A673 (cell line): ENCODE data around the gene NCAN. TPM values are rescaled to one million over a fixed set of nuclear protein-coding genes. Genes with fewer than 3 reads are reported as not detected.

Experiments
- BruUV-seq: library from RNA; stranded (reverse); fragments of 400-500 nt; replicated peaks from 2 replicates; lab custom pipeline; 2021; lab: Mats Ljungman, UMichigan
- CTCF ChIA-PET: fragments of 300-600 bp; sonication (Branson Sonifier 250); formaldehyde crosslinking; loops from one replicate; lab custom pipeline; 2022; ENCODE audit warnings: antibody characterized with exemption; lab: Charles Lee
- POLR2A ChIA-PET: fragments of 300-600 bp; sonication (Branson Sonifier 250); formaldehyde crosslinking; loops from one replicate; lab custom pipeline; 2022; ENCODE audit warnings: antibody characterized with exemption; ENCODE audit not compliant: low non-redundant PET; lab: Charles Lee
- DNase-seq: peaks from one replicate; pipeline ENCODE4 v3.0.0-alpha.2; 2015; ENCODE audit warnings: low spot score
- H3K27ac ChIP-seq: fragments of 200-600 bp; sonication (generic); 2 replicates; pipeline ENCODE4 v1.5.1; 2016; ENCODE audit warnings: mixed run types, low read depth, mild to moderate bottlenecking, mixed read lengths, antibody characterized with exemption, low read length; ENCODE audit not compliant: poor library complexity, severe bottlenecking
- H3K27me3 ChIP-seq: fragments of 200-600 bp; sonication (generic); replicated peaks from 2 replicates; pipeline ENCODE4 v1.6.1; 2017; ENCODE audit warnings: mixed run types, low read depth, mild to moderate bottlenecking, mixed read lengths, antibody characterized with exemption, low read length; ENCODE audit not compliant: insufficient read depth, poor library complexity
- H3K36me3 ChIP-seq: fragments of 200-600 bp; sonication (generic); 2 replicates; pipeline ENCODE4 v1.6.1; 2016; ENCODE audit warnings: mixed run types, mild to moderate bottlenecking, mixed read lengths, antibody characterized with exemption, low read length; ENCODE audit not compliant: insufficient read depth, poor library complexity, severe bottlenecking
- H3K4me1 ChIP-seq: fragments of 200-600 bp; sonication (generic); 2 replicates; pipeline ENCODE4 v1.6.1; 2017; ENCODE audit warnings: mixed run types, mild to moderate bottlenecking, mixed read lengths, antibody characterized with exemption, low read length; ENCODE audit not compliant: insufficient read depth, poor library complexity, severe bottlenecking
- H3K4me3 ChIP-seq: fragments of 200-600 bp; sonication (generic); 2 replicates; pipeline ENCODE4 v1.5.1; 2016; ENCODE audit warnings: low read depth, mixed run types, mild to moderate bottlenecking, mixed read lengths, low read length; ENCODE audit not compliant: poor library complexity, severe bottlenecking
- H3K9me3 ChIP-seq: fragments of 200-600 bp; sonication (generic); 2 replicates; pipeline ENCODE4 v1.6.1; 2016; ENCODE audit warnings: mixed run types, low read depth, mild to moderate bottlenecking, mixed read lengths, antibody characterized with exemption, low read length; ENCODE audit not compliant: poor library complexity, severe bottlenecking
- EZH2 ChIP-seq: fragments of 200-600 bp; sonication (generic); IDR thresholded peaks from 2 replicates; pipeline ENCODE4 v1.6.1; 2017; ENCODE audit warnings: borderline replicate concordance, low read depth, mild to moderate bottlenecking, mixed read lengths, antibody characterized with exemption, low read length; ENCODE audit not compliant: poor library complexity, severe bottlenecking
- intact Hi-C: fragments of 100-400 bp; cut with micrococcal nuclease; formaldehyde crosslinking; loops from one replicate; pipeline ENCODE4 v1.10.0; 2022; ENCODE audit not compliant: unreplicated experiment
- total RNA-seq: library from RNA; stranded (reverse); gene quantifications from 2 replicates; pipeline ENCODE4 v1.2.3, GENCODE V29; 2021
- TF ChIP-seq, protein P1 (sequence below): fragments of 300-800, 200-600 bp; sonication (generic); conservative IDR thresholded peaks from 2 replicates; pipeline ENCODE4 v1.5.1; 2017; ENCODE audit warnings: low read depth, mild to moderate bottlenecking, antibody characterized with exemption, low read length, moderate library complexity, mixed read lengths

The NCAN gene
- total RNA-seq, 1 experiment from 2014 or later = not detected

GRCh38 chr19:19285686-19286085, 73.9 kb downstream of the NCAN start:
- TF ChIP-seq, protein P1, sequence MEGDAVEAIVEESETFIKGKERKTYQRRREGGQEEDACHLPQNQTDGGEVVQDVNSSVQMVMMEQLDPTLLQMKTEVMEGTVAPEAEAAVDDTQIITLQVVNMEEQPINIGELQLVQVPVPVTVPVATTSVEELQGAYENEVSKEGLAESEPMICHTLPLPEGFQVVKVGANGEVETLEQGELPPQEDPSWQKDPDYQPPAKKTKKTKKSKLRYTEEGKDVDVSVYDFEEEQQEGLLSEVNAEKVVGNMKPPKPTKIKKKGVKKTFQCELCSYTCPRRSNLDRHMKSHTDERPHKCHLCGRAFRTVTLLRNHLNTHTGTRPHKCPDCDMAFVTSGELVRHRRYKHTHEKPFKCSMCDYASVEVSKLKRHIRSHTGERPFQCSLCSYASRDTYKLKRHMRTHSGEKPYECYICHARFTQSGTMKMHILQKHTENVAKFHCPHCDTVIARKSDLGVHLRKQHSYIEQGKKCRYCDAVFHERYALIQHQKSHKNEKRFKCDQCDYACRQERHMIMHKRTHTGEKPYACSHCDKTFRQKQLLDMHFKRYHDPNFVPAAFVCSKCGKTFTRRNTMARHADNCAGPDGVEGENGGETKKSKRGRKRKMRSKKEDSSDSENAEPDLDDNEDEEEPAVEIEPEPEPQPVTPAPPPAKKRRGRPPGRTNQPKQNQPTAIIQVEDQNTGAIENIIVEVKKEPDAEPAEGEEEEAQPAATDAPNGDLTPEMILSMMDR = no peak
- TF ChIP-seq EZH2 = no peak
- no TSS peak for BruUV-seq
- intact Hi-C loops = no loop called here

GRCh38 chr19:19292607-19293006, 80.8 kb downstream of the NCAN start:
- H3K27me3 ChIP-seq = no peaks in the 10 kb centered on the region
- DNase-seq = no peak
- POLR2A ChIA-PET = no interaction called here
- no peaks in the 10 kb centered on the region for H3K9me3 ChIP-seq
- no peak overlapping the region for H3K27ac ChIP-seq
- no peak overlapping the region for H3K4me3 ChIP-seq
- BruUV-seq = no TSS peak
- intact Hi-C loops = no loop called here
- H3K4me1 ChIP-seq = no peaks in the 10 kb centered on the region
- CTCF ChIA-PET = no interaction called here
- no peak for TF ChIP-seq EZH2
- TF ChIP-seq, protein P1 = no peak
- H3K36me3 ChIP-seq = peaks cover 38% of the 10 kb centered on the region

More at GRCh38 chr19:19285686-19286085, 73.9 kb downstream of the NCAN start:
- DNase-seq = no peak
- Histone ChIP-seq H3K27me3 (no peaks in the 10 kb centered on the region), H3K27ac (no peak overlapping the region), H3K36me3 (peaks cover 13% of the 10 kb centered on the region), H3K9me3 (no peaks in the 10 kb centered on the region), H3K4me3 (no peak overlapping the region), H3K4me1 (no peaks in the 10 kb centered on the region)
- ChIA-PET POLR2A (no interaction called here), CTCF (no interaction called here)

- H3K27ac ChIP-seq = no peak overlapping the region
- no TSS peak for BruUV-seq
- H3K4me3 ChIP-seq = no peak overlapping the region
- H3K36me3 ChIP-seq = peaks cover 32% of the 10 kb centered on the region
- POLR2A ChIA-PET = no interaction called here
- H3K4me1 ChIP-seq = no peaks in the 10 kb centered on the region
- intact Hi-C loops = no loop called here
- no peaks in the 10 kb centered on the region for H3K27me3 ChIP-seq
- no peak for DNase-seq
- no peaks in the 10 kb centered on the region for H3K9me3 ChIP-seq
- CTCF ChIA-PET = no interaction called here
- TF ChIP-seq, protein P1 = no peak
- TF ChIP-seq EZH2 = no peak
These were observed 83.2 kb downstream of the NCAN start for GRCh38 chr19:19294914-19295313.
